Tibial nerve (tissue), 4 donors: ENCODE results near the gene PLEKHG2. TPM values are rescaled to one million over a fixed set of nuclear protein-coding genes. Genes with fewer than 3 reads are reported as not detected.
A peak's percentile ranks its signal among the peaks of the same experiment; 100 is the strongest.

Experiments
- DNase-seq, 2 donors: peaks; one replicate each; pipeline ENCODE4 v3.0.0-alpha.2; 2019; ENCODE audit warnings: low spot score in 2 of 2
- H3K27ac ChIP-seq, 4 donors: fragments of 200-600 bp; sonication (generic) in 3 of 4; one replicate each; pipeline ENCODE4 v1.5.1; 2017 to 2019; ENCODE audit warnings: mild to moderate bottlenecking in 1 of 4
- H3K27me3 ChIP-seq, 2 donors: fragments of 200-600 bp; sonication (generic) in 1 of 2; one replicate each; pipeline versions ENCODE4 v1.5.1 to v1.6.0; 2017 to 2019
- H3K36me3 ChIP-seq, 3 donors: fragments of 200-600 bp; sonication (generic); one replicate each; pipeline ENCODE4 v1.5.1; 2018 to 2019
- H3K4me1 ChIP-seq, 4 donors: fragments of 200-600 bp; sonication (generic) in 3 of 4; one replicate each; pipeline ENCODE4 v1.5.1; 2017 to 2019
- H3K4me3 ChIP-seq, 4 donors: fragments of 200-600 bp; sonication (generic) in 3 of 4; one replicate each; pipeline ENCODE4 v1.5.1; 2017 to 2019; ENCODE audit warnings: mild to moderate bottlenecking in 1 of 4, moderate library complexity in 1 of 4
- H3K9me3 ChIP-seq, 4 donors: fragments of 200-600 bp; sonication (generic) in 3 of 4; one replicate each; pipeline ENCODE4 v1.5.1; 2017 to 2019
- CTCF ChIP-seq, 5 experiments: fragments of 200-600 bp in 3 of 5; fragments of 450-650 bp in 2 of 5; sonication (generic) in 3 of 5; IDR thresholded peaks; one replicate each; pipeline ENCODE4 v1.5.1; 2016 to 2019; ENCODE audit warnings: antibody characterized with exemption in 5 of 5, mild to moderate bottlenecking in 3 of 5, moderate library complexity in 2 of 5
- EP300 ChIP-seq, 2 donors: sonication (generic); formaldehyde crosslinking; IDR thresholded peaks; one replicate each; pipeline ENCODE4 v1.6.1; 2017; ENCODE audit warnings: antibody characterized with exemption in 2 of 2, mild to moderate bottlenecking in 1 of 2
- POLR2A ChIP-seq, 2 donors: fragments of 450-650 bp; IDR thresholded peaks; one replicate each; pipeline ENCODE4 v1.6.1; 2017; ENCODE audit warnings: antibody characterized with exemption in 2 of 2, mild to moderate bottlenecking in 2 of 2, moderate library complexity in 2 of 2
- WGBS, 2 donors: methylation state at CpG; one replicate each; pipeline ENCODE4 v1.1.5; 2018; 5-methylcytosine and 5-hydroxymethylcytosine counted together
- total RNA-seq, 4 donors: library from RNA; depleted of rRNA; stranded (reverse); fragments of >200 nt; gene quantifications; one replicate each; pipeline ENCODE4 v1.1.0, GENCODE V29; 2016

PLEKHG2 gene
- total RNA-seq, 4 donors from 2014 or later: 20.1 to 62.1 (median 35.6) TPM

- TF ChIP-seq CTCF (IDR thresholded peaks at IDR 0.05) (no peak), POLR2A (IDR thresholded peaks at IDR 0.05) (no peak), EP300 (IDR thresholded peaks at IDR 0.05) (no peak)
- Histone ChIP-seq H3K27ac (peak overlapping the region in 1 of 4 donors; percentile 11), H3K27me3 (no peaks in the 10 kb centered on the region), H3K9me3 (no peaks in the 10 kb centered on the region), H3K36me3 (peaks cover 7 to 100% (median 66%) of the 10 kb centered on the region in 3 donors), H3K4me3 (no peak overlapping the region), H3K4me1 (peaks cover 0 to 4% (median 0%) of the 10 kb centered on the region in 4 donors)
- DNase-seq: no peak
- 78 to 83% methylated on average over 10 of the region's 10 CpGs for WGBS, 2 donors
Measured at GRCh38 chr19:39381910-39382611, 30.4 kb upstream of the PLEKHG2 start.

GRCh38 chr19:39382991-39383828 lies 29.3 kb upstream of the PLEKHG2 start:
- no peaks in the 10 kb centered on the region for H3K9me3 ChIP-seq
- 84 to 85% methylated on average over 18 of the region's 18 CpGs for WGBS, 2 donors
- peaks cover 7 to 100% (median 59%) of the 10 kb centered on the region in 3 donors for H3K36me3 ChIP-seq
- no peak for TF ChIP-seq POLR2A (IDR thresholded peaks at IDR 0.05)
- no peak for TF ChIP-seq CTCF (IDR thresholded peaks at IDR 0.05)
- TF ChIP-seq EP300 (IDR thresholded peaks at IDR 0.05): no peak
- no peaks in the 10 kb centered on the region for H3K27me3 ChIP-seq
- peaks cover 0 to 4% (median 0%) of the 10 kb centered on the region in 4 donors for H3K4me1 ChIP-seq
- DNase-seq: no peak
- H3K4me3 ChIP-seq: no peak overlapping the region
- H3K27ac ChIP-seq: peak overlapping the region in 1 of 4 donors; percentile 11

GRCh38 chr19:39384839-39385568 lies 27.5 kb upstream of the PLEKHG2 start:
- Histone ChIP-seq H3K27me3 (no peaks in the 10 kb centered on the region), H3K9me3 (no peaks in the 10 kb centered on the region), H3K27ac (peak overlapping the region in 2 of 4 donors; percentile 44 to 52), H3K36me3 (peaks cover 0 to 98% (median 60%) of the 10 kb centered on the region in 3 donors), H3K4me3 (no peak overlapping the region), H3K4me1 (peaks cover 0 to 16% (median 7%) of the 10 kb centered on the region in 4 donors)
- WGBS, 2 donors: 56 to 62% methylated on average over 9 of the region's 9 CpGs
- no peak for DNase-seq
- TF ChIP-seq POLR2A (IDR thresholded peaks at IDR 0.05) (no peak), CTCF (IDR thresholded peaks at IDR 0.05) (no peak), EP300 (IDR thresholded peaks at IDR 0.05) (no peak)

- WGBS, 2 donors: 76 to 77% methylated on average over 20 of the region's 20 CpGs
- no peaks in the 10 kb centered on the region for H3K9me3 ChIP-seq
- H3K27ac ChIP-seq: no peak overlapping the region
Measured at GRCh38 chr19:39385629-39386411, 26.6 kb upstream of the PLEKHG2 start.

More at GRCh38 chr19:39385629-39386411, 26.6 kb upstream of the PLEKHG2 start:
- Histone ChIP-seq H3K4me1 (peaks cover 0 to 16% (median 11%) of the 10 kb centered on the region in 4 donors), H3K27me3 (no peaks in the 10 kb centered on the region), H3K36me3 (peaks cover 0 to 90% (median 55%) of the 10 kb centered on the region in 3 donors), H3K4me3 (no peak overlapping the region)
- no peak for DNase-seq
- TF ChIP-seq CTCF (IDR thresholded peaks at IDR 0.05) (no peak), POLR2A (IDR thresholded peaks at IDR 0.05) (no peak), EP300 (IDR thresholded peaks at IDR 0.05) (peak in 1 of 2 donors; percentile 16)
